ENCODE measurements around the gene BANK1.

DNA sequence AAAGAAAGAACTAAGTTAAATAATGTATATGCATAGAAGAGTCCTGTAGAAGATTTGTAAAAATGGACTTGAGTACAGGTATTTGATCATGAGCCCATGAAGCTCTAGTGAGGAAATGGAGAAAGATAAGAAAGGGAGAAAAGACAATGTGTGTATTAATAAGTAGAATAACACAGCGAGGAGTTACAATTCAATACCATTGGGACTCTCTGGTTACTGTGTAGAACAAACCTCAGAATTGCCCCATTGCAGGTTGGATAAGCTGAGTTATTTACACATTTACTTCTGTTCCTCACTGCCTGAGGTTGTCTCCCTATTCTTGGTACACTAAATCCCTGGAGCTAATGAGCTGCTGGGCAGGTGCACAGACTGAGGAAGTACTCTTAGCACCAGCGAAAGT is 33.3 kb downstream of the BANK1 start:
- TF ChIP-seq EZH2 (IDR thresholded peaks at IDR 0.05; ENCODE audit: borderline replicate concordance, low read depth, low read length, severe bottlenecking), result no peak
- TF ChIP-seq CTCF (IDR thresholded peaks at IDR 0.05; ENCODE audit: borderline replicate concordance, extremely low read depth, low read length, poor library complexity, severe bottlenecking), result no peak
